SJCRH30 (cell line): ENCODE measurements around the gene POR. TPM values are rescaled to one million over a fixed set of nuclear protein-coding genes. Genes with fewer than 3 reads are reported as not detected.
A peak's percentile ranks its signal among the peaks of the same experiment; 100 is the strongest.

Experiments used
- DNase-seq, 2 experiments: peaks; one replicate each; pipeline ENCODE4 v3.0.0-alpha.2; 2015 to 2020
- H3K27ac ChIP-seq: fragments of 250-450 bp; sonication (Bioruptor Pico); 2 replicates; pipeline ENCODE4 v1.5.1; 2020; ENCODE audit warnings: mild to moderate bottlenecking, moderate library complexity
- H3K27me3 ChIP-seq: fragments of 250-450 bp; sonication (Bioruptor Pico); 2 replicates; pipeline ENCODE4 v1.5.1; 2020; ENCODE audit warnings: mild to moderate bottlenecking, moderate library complexity
- H3K36me3 ChIP-seq: fragments of 250-450 bp; sonication (Bioruptor Pico); 2 replicates; pipeline ENCODE4 v1.5.1; 2020; ENCODE audit warnings: mild to moderate bottlenecking, moderate library complexity
- H3K4me1 ChIP-seq: fragments of 250-450 bp; sonication (Bioruptor Pico); 2 replicates; pipeline ENCODE4 v1.5.1; 2020; ENCODE audit warnings: mild to moderate bottlenecking, moderate library complexity
- H3K4me3 ChIP-seq: fragments of 250-450 bp; sonication (Bioruptor Pico); 2 replicates; pipeline ENCODE4 v1.5.1; 2020; ENCODE audit warnings: mild to moderate bottlenecking, moderate library complexity
- H3K9me3 ChIP-seq: fragments of 250-450 bp; sonication (Bioruptor Pico); replicated peaks from 2 replicates; pipeline ENCODE4 v1.5.1; 2020; ENCODE audit warnings: mild to moderate bottlenecking, moderate library complexity
- total RNA-seq: library from RNA; depleted of rRNA; stranded (reverse); fragments of >200 nt; shearing (Covaris generic); gene quantifications from 2 replicates; pipeline ENCODE4 v1.2.3, GENCODE V29; 2014

POR gene
- total RNA-seq, 1 experiment from 2014 or later = 109 TPM

DNA sequence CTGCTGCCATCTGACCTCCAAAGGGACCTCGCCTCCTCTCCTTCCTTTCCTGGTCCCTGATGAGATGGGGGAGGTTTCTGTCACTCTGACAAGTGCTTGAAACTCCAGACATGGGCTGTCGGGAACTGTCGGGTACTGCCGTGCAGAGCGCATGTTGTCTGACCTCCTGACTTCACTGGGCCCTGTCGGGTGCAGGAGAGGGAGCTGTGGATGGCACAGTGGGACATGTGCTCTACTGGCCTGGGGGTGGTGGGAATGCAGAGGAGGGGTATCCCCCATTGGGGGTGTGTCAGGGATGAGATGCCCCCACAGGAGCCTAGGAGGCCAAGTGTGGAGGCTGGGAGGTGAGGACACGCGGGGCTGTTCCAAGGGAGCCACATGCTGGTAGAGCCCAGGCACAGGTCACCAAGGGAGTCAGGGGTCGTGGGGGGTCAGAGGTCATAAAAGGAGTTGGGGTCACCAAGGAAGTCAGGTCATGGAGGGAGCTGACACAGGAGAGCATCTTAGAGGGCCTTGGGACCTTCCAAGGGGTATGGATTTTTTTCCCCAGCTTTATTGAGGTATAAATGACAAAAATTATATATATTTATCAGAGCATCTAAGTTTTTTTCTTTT, 48.5 kb downstream of the POR start:
- peaks cover 17% of the 10 kb centered on the region for H3K36me3 ChIP-seq
- H3K4me3 ChIP-seq = no peak overlapping the region
- no peak for DNase-seq
- peaks cover 37% of the 10 kb centered on the region for H3K4me1 ChIP-seq
- H3K27me3 ChIP-seq = no peaks in the 10 kb centered on the region
- no peaks in the 10 kb centered on the region for H3K9me3 ChIP-seq
- no peak overlapping the region for H3K27ac ChIP-seq

DNA sequence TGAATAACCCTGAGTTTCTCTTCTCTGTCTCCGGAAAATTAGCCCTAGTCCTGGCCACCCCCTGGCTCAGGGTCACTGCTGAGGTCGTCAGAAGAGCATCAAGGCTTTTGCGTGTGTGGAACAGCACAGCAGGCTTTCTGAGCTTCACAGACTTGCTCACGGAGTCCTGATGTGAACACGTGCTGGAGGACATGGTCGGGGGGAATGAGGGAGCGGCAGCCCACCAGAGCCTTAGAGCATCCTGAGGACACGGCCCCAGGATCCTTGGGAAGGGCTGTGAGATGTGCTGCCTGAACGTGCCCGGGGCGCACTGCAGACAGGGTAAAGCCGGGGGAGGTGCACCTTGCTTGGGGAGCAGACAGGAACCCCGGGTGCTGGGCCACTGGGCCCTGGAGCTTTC, 50.7 kb downstream of the POR start:
- Histone ChIP-seq H3K27ac (peak overlapping the region; percentile 100), H3K9me3 (no peaks in the 10 kb centered on the region), H3K36me3 (peaks cover 5% of the 10 kb centered on the region), H3K4me1 (peaks cover 55% of the 10 kb centered on the region), H3K4me3 (no peak overlapping the region), H3K27me3 (no peaks in the 10 kb centered on the region)
- no peak for DNase-seq

DNA sequence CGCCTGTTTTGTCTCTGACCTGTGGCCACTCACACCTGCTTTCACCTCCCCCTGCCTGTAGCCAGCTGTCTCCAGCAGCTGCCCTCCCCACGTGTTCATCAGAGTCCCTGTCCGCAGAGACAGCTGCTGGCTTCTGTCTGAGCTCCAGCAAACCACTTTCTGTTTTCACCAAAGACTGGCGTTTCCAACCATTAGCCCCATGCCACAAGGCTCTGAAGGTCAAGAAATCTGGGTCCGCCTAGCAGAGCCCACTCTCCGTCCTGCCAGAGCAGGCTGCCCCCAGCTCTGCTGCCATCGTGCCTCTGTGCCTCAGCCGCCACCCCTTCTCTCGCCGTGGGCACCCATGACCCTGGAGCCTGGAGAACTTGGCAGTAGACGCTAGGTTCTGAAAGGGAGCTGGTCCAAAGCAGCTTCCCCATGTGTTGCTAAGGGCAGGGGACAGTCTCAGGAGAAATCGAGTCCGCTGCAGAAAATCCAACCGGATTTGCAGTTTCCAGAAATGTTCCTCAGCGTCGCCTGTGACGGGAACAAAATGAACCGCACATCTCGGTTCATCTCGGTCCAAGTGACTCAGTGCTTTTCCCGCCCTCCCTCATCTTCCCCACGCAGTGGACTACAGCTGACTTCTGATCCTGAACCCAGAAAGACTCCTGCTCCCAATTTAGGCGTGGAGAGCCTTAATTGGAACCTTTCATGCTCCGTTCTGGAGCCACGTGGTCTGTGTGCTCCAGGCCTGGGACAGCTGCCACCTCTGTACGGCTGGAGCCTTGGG, 51.4 kb downstream of the POR start:
- peak; percentile 99 for DNase-seq
- Histone ChIP-seq H3K4me1 (peaks cover 55% of the 10 kb centered on the region), H3K27me3 (no peaks in the 10 kb centered on the region), H3K36me3 (peaks cover 5% of the 10 kb centered on the region), H3K9me3 (no peaks in the 10 kb centered on the region), H3K4me3 (peak overlapping the region; percentile 29), H3K27ac (peak overlapping the region; percentile 100)

DNA sequence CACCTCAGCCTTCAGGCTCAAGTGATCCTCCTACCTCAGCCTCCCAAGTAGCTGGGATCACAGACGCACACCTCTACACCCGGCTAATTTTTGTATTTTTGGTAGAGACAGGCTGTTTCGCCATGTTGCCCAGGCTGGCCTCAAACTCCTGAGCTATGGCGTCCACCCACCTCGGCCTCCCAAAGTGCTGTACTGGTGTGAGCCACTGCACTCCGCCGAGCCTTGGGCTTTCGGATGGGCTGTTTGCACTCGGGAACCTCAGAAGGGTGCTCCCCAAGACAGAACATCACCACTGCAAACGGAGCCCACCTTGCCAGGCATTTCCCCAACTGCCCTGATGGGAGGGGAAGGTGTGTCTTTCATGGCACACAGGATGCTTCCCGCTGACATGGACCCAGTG, 52.1 kb downstream of the POR start:
- Histone ChIP-seq H3K4me3 (no peak overlapping the region), H3K27ac (peak overlapping the region; percentile 100), H3K4me1 (peaks cover 61% of the 10 kb centered on the region), H3K27me3 (no peaks in the 10 kb centered on the region), H3K36me3 (peaks cover 5% of the 10 kb centered on the region), H3K9me3 (no peaks in the 10 kb centered on the region)
- no peak for DNase-seq

DNA sequence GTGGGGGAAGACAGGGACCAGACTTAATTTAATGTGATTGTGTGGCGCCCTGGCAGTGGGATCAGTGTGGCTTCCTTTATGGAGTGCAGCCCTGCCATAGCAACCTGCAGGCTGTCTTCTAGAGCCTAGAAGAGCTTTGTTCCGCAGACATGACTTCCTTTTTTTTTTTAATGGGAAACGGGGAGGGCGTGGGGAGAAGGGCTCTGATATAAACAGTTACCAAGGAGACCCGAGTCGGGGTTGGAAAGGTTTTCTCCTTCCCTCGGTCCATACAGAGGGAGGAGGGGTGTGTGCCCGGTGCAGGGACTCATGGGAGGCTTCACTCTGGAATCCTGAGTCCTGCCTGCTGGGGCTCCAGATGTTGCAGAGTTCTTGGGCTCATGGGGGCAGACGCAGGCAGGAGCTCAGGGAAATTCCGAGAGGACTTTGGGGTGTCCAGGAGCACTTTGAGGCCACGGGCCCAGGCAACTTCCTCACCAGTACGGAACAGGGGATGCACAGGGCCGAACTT, 52.6 kb downstream of the POR start:
- H3K27me3 ChIP-seq = no peaks in the 10 kb centered on the region
- DNase-seq = no peak
- no peak overlapping the region for H3K4me3 ChIP-seq
- H3K9me3 ChIP-seq = no peaks in the 10 kb centered on the region
- H3K27ac ChIP-seq = peak overlapping the region; percentile 100
- peaks cover 62% of the 10 kb centered on the region for H3K4me1 ChIP-seq
- peaks cover 10% of the 10 kb centered on the region for H3K36me3 ChIP-seq

DNA sequence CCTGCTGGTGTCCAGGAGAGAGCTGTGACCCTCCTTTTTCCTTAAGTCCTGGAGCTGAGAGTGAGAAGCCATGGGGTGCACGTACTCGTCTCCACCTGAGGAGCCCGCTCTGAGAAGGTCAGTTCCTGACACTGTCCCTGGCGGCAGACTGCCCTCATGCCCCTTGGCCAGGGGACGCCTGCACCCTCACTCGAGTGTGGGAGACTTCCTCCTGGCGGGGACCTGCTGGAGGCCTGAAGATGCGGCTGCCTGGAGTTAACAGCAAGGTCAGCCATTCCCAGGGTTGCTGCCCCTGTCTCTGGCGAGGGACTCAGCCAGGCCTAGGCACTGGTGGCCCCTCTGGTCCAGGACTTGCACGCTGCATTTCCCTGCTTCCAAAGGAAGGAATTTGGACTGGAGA, 53.1 kb downstream of the POR start:
- Histone ChIP-seq H3K36me3 (peaks cover 12% of the 10 kb centered on the region), H3K27me3 (no peaks in the 10 kb centered on the region), H3K4me1 (peaks cover 62% of the 10 kb centered on the region), H3K27ac (peak overlapping the region; percentile 100), H3K9me3 (no peaks in the 10 kb centered on the region), H3K4me3 (no peak overlapping the region)
- no peak for DNase-seq

DNA sequence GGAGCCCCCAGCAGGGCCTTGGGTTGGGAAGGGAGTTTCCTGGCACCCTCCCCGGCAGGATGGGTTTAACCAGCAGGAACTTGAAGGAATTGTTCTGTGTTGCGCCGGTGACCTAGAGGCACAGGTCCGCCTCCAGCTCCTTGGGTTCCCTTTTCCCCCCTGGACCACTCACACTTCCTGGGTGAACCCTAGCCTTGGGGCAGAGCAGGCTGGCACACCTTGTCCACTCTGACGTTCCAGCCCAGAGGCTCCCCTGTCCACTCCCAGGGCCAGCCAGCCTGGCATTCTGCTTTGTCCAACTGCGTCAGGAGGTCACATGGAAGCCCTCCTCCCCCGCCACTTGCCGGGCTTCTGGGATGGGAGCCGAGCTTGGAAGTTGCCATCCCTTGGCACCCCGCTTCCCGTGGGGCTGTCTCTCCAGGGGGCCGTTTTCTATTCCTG, 53.6 kb downstream of the POR start:
- H3K4me1 ChIP-seq = peaks cover 62% of the 10 kb centered on the region
- peaks cover 15% of the 10 kb centered on the region for H3K36me3 ChIP-seq
- H3K27me3 ChIP-seq = no peaks in the 10 kb centered on the region
- peak overlapping the region; percentile 87; the same call in 1 of the 2 replicates for H3K27ac ChIP-seq
- no peaks in the 10 kb centered on the region for H3K9me3 ChIP-seq
- no peak for DNase-seq
- H3K4me3 ChIP-seq = no peak overlapping the region

DNA sequence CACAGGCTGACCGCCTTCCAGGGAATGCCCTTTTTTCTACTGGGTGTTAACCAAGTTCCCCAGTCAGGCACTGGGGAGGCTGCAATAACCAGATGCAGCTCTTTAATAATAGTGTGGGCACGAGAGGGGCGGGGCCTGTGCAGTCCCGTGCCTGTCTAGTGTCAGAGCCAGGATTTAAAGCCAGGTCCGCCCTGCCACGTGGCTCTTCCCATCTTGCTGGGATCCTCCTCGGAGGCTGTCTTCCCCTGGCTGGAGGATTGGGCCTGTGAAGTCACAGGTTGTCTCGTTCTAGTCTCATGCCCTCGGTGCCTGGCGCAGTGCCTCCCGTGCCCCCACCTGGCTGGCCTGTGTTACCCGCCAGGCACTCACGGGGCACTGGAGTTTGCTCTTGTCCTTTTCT, 54.2 kb downstream of the POR start:
- peaks cover 19% of the 10 kb centered on the region for H3K36me3 ChIP-seq
- peak overlapping the region; percentile 87 for H3K27ac ChIP-seq
- no peaks in the 10 kb centered on the region for H3K27me3 ChIP-seq
- H3K4me3 ChIP-seq = no peak overlapping the region
- no peaks in the 10 kb centered on the region for H3K9me3 ChIP-seq
- peaks cover 62% of the 10 kb centered on the region for H3K4me1 ChIP-seq
- DNase-seq = no peak

DNA sequence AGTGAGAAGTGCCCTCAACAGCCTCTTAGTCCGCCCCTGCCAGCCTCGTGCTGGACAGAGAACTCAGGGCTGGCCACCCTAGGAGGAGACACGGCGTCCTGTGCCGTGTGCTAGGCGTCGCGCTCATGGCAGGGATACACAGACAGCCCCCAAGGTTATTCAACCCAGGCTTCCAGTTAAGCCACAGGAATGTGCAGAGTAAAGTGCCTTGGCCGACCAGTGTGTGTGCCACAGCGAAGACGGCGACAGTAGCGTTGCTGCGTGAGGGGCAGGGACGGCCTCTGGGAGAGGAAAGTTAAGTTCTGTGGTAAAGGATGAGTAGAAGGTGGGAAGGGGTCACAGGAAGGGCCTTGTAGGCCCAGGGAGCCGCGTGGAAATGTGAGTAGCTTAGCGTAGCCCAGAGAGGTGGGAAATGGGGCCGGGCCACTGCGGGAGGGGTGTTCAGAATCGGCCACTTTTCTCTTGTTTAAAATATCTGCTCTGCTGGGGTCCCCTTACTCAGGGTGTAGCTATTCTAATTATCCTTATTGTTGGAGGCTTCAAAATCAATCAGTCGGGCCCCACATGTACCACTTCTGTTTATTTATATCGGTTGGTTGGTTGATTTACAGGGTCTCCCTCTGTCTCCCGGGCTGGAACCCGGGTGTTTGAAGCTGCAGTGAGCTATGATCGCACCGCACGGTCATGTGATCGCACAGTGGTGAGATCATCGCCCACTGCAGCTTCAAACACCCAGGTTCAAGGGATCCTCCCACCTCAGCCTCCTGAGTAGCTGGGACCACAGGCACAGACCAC, 54.9 kb downstream of the POR start:
- Histone ChIP-seq H3K36me3 (peaks cover 21% of the 10 kb centered on the region), H3K27me3 (no peaks in the 10 kb centered on the region), H3K4me1 (peaks cover 59% of the 10 kb centered on the region), H3K4me3 (peak overlapping the region; percentile 32), H3K27ac (peak overlapping the region; percentile 87), H3K9me3 (no peaks in the 10 kb centered on the region)
- peak; percentile 78 to 83 for DNase-seq

DNA sequence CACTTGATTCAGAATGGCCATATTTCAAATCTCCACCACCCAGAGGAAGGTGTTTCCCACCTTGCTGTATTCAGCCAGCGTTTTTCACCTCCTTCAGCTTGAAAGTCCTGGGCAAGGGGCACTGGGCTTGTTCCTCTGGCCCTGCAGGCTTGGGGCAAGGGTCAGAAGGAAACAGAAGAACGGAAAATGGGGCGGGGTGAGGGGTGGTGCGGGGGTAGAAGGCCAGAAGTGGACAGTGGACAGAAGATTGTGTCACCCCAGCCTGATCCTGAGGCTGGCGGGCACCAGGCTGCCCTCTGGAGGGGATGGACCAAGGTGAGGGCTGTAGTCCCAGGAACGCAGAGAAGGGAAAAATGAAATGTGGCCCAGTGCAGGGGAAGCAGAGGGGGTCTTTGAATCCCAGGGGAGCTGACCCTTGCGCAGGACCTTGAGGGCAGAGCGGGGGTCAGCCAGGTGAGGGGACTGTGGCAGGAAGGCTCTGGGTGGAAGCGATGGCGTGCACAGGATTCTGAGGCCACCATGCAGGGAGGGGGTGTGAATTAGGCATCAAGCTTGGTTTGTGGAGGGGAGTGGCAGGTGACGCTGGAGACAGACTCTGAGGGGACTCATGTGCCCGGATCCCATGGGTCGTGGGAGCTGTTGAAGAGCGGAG, 56.5 kb downstream of the POR start:
- Histone ChIP-seq H3K27me3 (no peaks in the 10 kb centered on the region), H3K36me3 (peaks cover 26% of the 10 kb centered on the region), H3K4me1 (peaks cover 46% of the 10 kb centered on the region), H3K9me3 (no peaks in the 10 kb centered on the region), H3K4me3 (no peak overlapping the region), H3K27ac (no peak overlapping the region)
- no peak for DNase-seq

DNA sequence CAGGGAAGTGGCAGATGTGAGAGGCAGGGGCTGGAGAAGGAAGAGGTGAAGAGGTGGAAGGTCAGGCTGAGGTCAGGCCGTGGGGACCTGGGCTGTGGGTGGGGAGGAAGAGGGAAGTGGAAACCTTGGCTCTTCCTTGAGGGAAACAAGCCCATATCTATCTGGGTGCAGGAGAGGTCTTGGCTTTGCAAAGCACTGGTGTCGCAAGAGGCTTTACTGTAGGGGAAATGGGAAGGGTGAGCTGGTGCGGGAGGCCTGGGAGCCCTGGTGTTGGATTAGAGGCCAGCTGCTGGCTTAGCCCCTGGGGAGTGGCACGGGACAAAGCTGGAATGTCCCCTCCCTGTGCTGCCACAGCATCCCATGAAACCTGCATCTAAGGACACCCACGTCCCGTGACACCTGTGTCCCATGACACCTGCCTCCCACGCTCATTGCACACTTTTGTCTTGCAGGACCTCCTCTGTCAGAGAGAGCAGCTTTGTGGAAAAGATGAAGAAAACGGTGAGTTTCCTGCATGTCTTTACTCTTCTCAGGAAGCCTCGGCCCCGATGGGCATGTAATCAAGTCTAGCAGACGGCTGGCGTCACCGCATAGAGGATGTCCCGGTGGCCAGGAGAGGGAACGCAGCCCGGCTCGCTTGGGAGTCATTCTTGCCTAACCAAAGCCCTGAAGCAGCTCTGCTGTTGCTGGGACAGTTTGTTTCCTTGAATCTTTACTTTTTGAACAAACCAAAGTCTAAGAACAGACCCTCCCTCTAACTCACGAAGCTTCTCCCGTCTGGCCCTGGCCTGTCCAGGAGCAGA, 57.2 kb downstream of the POR start:
- peaks cover 26% of the 10 kb centered on the region for H3K36me3 ChIP-seq
- no peak for DNase-seq
- no peak overlapping the region for H3K27ac ChIP-seq
- H3K4me1 ChIP-seq = peaks cover 43% of the 10 kb centered on the region
- H3K4me3 ChIP-seq = no peak overlapping the region
- no peaks in the 10 kb centered on the region for H3K9me3 ChIP-seq
- H3K27me3 ChIP-seq = no peaks in the 10 kb centered on the region

DNA sequence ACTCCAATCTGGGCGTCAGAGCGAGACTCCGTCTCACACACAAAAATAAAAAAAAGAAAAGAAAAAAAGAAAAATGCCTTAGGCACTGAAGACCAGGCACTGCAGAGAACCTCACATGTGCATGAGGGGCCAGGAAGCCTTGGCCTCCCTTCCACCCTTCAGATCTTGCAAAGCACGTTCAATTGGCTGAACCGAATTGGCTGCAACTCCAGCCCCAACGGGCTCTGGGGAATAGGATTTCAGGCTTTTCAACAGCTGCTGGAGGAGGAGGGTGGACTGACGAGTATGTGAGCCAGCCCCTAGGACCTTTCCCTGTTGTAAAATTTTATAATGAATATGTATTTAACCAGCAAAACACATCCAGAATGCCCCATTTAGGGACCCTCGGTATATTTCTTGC, 62.8 kb downstream of the POR start:
- Histone ChIP-seq H3K36me3 (peaks cover 45% of the 10 kb centered on the region), H3K4me1 (peaks cover 17% of the 10 kb centered on the region), H3K27me3 (no peaks in the 10 kb centered on the region), H3K4me3 (no peak overlapping the region), H3K27ac (peak overlapping the region; percentile 81), H3K9me3 (no peaks in the 10 kb centered on the region)
- DNase-seq = peak; percentile 96 to 98

DNA sequence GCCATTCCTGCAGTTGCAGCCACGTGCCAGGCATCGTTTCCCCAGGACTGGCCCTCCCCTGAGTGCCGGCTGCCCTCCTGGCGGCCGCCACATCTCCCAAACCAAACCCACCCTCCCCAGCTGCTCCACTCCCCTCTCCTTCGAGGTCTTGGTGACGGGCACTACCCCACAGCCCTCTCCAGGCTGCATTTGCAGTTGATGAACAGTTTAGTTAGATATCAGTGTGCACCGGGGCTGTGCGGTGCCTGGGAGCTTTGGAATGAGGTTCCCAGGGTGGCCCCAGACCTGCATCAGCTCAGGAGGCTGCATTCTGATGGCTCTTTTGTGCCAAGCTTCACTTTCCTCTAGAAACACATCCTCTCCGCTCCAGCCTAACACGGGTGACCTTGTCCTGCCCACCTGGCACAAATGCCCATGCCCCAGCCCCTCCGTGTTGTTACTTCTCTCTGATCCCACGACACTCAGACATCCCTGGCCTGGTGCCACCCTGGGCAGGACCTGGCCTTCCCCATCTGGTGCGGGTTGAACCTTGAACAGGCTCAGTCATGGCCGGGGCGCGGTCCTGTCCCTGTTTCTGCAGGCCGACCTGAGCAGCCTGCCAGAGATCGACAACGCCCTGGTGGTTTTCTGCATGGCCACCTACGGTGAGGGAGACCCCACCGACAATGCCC, 64.9 kb downstream of the POR start:
- DNase-seq = no peak
- no peaks in the 10 kb centered on the region for H3K27me3 ChIP-seq
- H3K27ac ChIP-seq = no peak overlapping the region
- peaks cover 17% of the 10 kb centered on the region for H3K4me1 ChIP-seq
- no peaks in the 10 kb centered on the region for H3K9me3 ChIP-seq
- H3K4me3 ChIP-seq = no peak overlapping the region
- peaks cover 53% of the 10 kb centered on the region for H3K36me3 ChIP-seq
